Upper lobe of left lung (tissue), 6 donors: Measurements from ENCODE around the gene EML2. TPM values are rescaled to one million over a fixed set of nuclear protein-coding genes. Genes with fewer than 3 reads are reported as not detected.

Experiments
- ATAC-seq, 2 donors: fragments of 200-7000 bp; cut with Tn5 transposase; one replicate each; pipeline ENCODE4 v1.9.1; 2022; ENCODE audit warnings: mild to moderate bottlenecking in 2 of 2, moderate library complexity in 2 of 2; ENCODE audit not compliant: low FRiP score in 2 of 2
- DNase-seq, 2 donors: peaks; one replicate each; pipeline ENCODE4 v3.0.0-alpha.2; 2019 to 2020
- H3K27ac ChIP-seq, 4 donors: fragments of 200-600 bp; sonication (generic); one replicate each; pipeline ENCODE4 v1.5.1; 2016 to 2019
- H3K27me3 ChIP-seq, 4 donors: fragments of 200-600 bp; sonication (generic); one replicate each; pipeline ENCODE4 v1.5.1; 2017 to 2019
- H3K36me3 ChIP-seq, 4 donors: fragments of 200-600 bp; sonication (generic); one replicate each; pipeline ENCODE4 v1.5.1; 2016 to 2019
- H3K4me1 ChIP-seq, 4 donors: fragments of 200-600 bp; sonication (generic); one replicate each; pipeline ENCODE4 v1.5.1; 2018 to 2019
- H3K4me3 ChIP-seq, 4 donors: fragments of 200-600 bp; sonication (generic); one replicate each; pipeline ENCODE4 v1.5.1; 2017 to 2019; ENCODE audit warnings: mild to moderate bottlenecking in 2 of 4, moderate library complexity in 1 of 4
- H3K9me3 ChIP-seq, 4 donors: fragments of 200-600 bp; sonication (generic); one replicate each; pipeline ENCODE4 v1.5.1; 2018 to 2019
- CTCF ChIP-seq, 6 experiments: fragments of 450-650 bp in 4 of 6; fragments of 200-600 bp in 2 of 6; sonication (generic) in 2 of 6; IDR thresholded peaks; one replicate each; pipeline ENCODE4 v1.5.1; 2016 to 2019; ENCODE audit warnings: antibody characterized with exemption in 6 of 6
- EP300 ChIP-seq, 4 donors: sonication (generic); formaldehyde crosslinking; IDR thresholded peaks; one replicate each; pipeline ENCODE4 v1.5.1; 2017; ENCODE audit warnings: antibody characterized with exemption in 4 of 4, control low read depth in 2 of 4
- POLR2A ChIP-seq, 4 donors: fragments of 450-650 bp; IDR thresholded peaks; one replicate each; pipeline ENCODE4 v1.5.1; 2016 to 2017; ENCODE audit warnings: antibody characterized with exemption in 4 of 4, mild to moderate bottlenecking in 2 of 4
- POLR2AphosphoS5 ChIP-seq, 2 donors: sonication (generic); formaldehyde crosslinking; IDR thresholded peaks; one replicate each; pipeline ENCODE4 v1.5.1; 2017; ENCODE audit warnings: antibody characterized with exemption in 2 of 2
- WGBS, 2 donors: methylation state at CpG; one replicate each; pipeline ENCODE4 v1.1.5; 2017 to 2018; 5-methylcytosine and 5-hydroxymethylcytosine counted together
- total RNA-seq, 6 donors: library from RNA; depleted of rRNA in 4 of 6; stranded (reverse); fragments of >200 nt in 4 of 6; gene quantifications; one replicate each; pipeline versions ENCODE4 v1.1.0 to v1.2.1, GENCODE V29; 2016 to 2021
- donor health status: DM: no; HTN: no; CAD: no; lungs with moderate emphysema.
- donor health status: DM: no; HTN: yes; CAD: no; lungs with severe emphysema.

EML2 gene
- total RNA-seq, 6 donors from 2014 or later, result 34.1 to 70.2 (median 48.2) TPM

GRCh38 chr19:45670670-45671453, 31.7 kb upstream of the EML2 start:
- peak overlapping the region in 3 of 4 donors; percentile 22 to 41 (median 32) for H3K4me3 ChIP-seq
- peaks cover 22 to 41% (median 33%) of the 10 kb centered on the region in 4 donors for H3K4me1 ChIP-seq
- peak; percentile 80 to 94 for ATAC-seq
- H3K27ac ChIP-seq, result peak overlapping the region in 3 of 4 donors; percentile 31 to 74 (median 35)
- 7 to 12% methylated on average over 25 to 33 of the region's 42 CpGs for WGBS, 2 donors
- DNase-seq, result peak; percentile 93
- no peaks in the 10 kb centered on the region for H3K9me3 ChIP-seq
- TF ChIP-seq POLR2AphosphoS5 (IDR thresholded peaks at IDR 0.05) (no peak), CTCF (IDR thresholded peaks at IDR 0.05) (no peak), POLR2A (IDR thresholded peaks at IDR 0.05) (peak in 1 of 4 donors; percentile 36)
- H3K27me3 ChIP-seq, result peaks cover 0 to 31% (median 14%) of the 10 kb centered on the region in 4 donors
- H3K36me3 ChIP-seq, result no peaks in the 10 kb centered on the region

DNA sequence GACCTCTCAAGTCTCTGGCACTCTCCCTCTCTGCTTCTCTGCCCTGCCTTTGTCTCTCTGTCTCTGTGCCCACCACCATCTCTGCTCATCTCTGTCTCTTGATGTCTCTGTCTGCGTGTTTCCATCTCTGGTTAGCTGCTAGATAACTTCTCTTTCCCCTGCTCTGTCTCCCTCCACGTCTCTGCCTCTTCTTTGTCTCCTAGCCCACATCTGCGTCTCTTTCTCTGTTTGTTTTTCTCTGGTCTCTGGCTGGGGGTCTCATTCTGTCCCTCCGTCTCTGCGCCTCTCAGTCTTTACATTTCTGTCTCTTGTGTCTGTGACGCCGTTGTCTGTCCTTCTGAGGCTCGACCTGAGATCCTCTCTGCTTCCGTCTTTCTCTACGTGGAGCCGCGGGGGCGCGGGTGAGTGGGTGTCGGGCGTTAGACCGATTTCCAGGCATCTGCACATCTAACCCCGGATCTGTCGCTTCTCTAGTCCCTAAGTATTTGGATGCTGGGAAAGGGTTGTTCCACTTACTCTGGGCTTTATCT, 29.2 kb upstream of the EML2 start:
- TF ChIP-seq POLR2AphosphoS5 (IDR thresholded peaks at IDR 0.05) (no peak), CTCF (IDR thresholded peaks at IDR 0.05) (no peak), EP300 (IDR thresholded peaks at IDR 0.05) (no peak), POLR2A (IDR thresholded peaks at IDR 0.05) (no peak)

GRCh38 chr19:45667620-45668341, 28.6 kb upstream of the EML2 start, which contains the start of gene GIPR:
Gene GIPR, plus strand, starts transcription at chr19:45668221. Its CDS starts 1,300 bp downstream, at chr19:45669521.
- Histone ChIP-seq H3K27ac (peak within 1 kb of the TSS in 3 of 4 donors; percentile 33 to 53 (median 35)), H3K9me3 (no peaks in the 10 kb centered on the region), H3K4me1 (peaks cover 22 to 41% (median 33%) of the 10 kb centered on the region in 4 donors), H3K27me3 (peaks cover 0 to 31% (median 14%) of the 10 kb centered on the region in 4 donors), H3K36me3 (no peaks in the 10 kb centered on the region), H3K4me3 (peak within 1 kb of the TSS; percentile 24 to 49 (median 41))
- 16 to 38% methylated on average over 5 to 9 of the region's 15 CpGs for WGBS, 2 donors
- ATAC-seq (peak; percentile 29 to 49), DNase-seq (peak; percentile 70 to 90)
- TF ChIP-seq POLR2A (IDR thresholded peaks at IDR 0.05) (peak in 3 of 4 donors; percentile 13 to 39 (median 14)), EP300 (IDR thresholded peaks at IDR 0.05) (no peak), CTCF (IDR thresholded peaks at IDR 0.05) (no peak)

More for the DNA sequence above, 29.2 kb upstream of the EML2 start:
- Histone ChIP-seq H3K4me1 (peaks cover 22 to 41% (median 33%) of the 10 kb centered on the region in 4 donors), H3K36me3 (no peaks in the 10 kb centered on the region), H3K9me3 (no peaks in the 10 kb centered on the region), H3K27me3 (peaks cover 0 to 31% (median 14%) of the 10 kb centered on the region in 4 donors), H3K4me3 (peak overlapping the region; percentile 24 to 49 (median 41)), H3K27ac (peak overlapping the region in 3 of 4 donors; percentile 33 to 53 (median 35))
- DNase-seq (peak in 1 of 2 donors; percentile 78), ATAC-seq (peak in 1 of 2 donors; percentile 2)
- WGBS, 2 donors, result 1 to 2% methylated on average over 19 of the region's 19 CpGs

GRCh38 chr19:45664575-45664974, 25.4 kb upstream of the EML2 start:
- H3K4me3 ChIP-seq, result no peak overlapping the region
- peaks cover 0 to 21% (median 6%) of the 10 kb centered on the region in 4 donors for H3K27me3 ChIP-seq
- WGBS, 2 donors, result 80% methylated on average over 7 of the region's 7 CpGs

More at GRCh38 chr19:45664575-45664974, 25.4 kb upstream of the EML2 start:
- no peaks in the 10 kb centered on the region for H3K9me3 ChIP-seq
- no peaks in the 10 kb centered on the region for H3K36me3 ChIP-seq
- no peak overlapping the region for H3K27ac ChIP-seq
- DNase-seq (no peak), ATAC-seq (no peak)
- H3K4me1 ChIP-seq, result peaks cover 18 to 22% (median 19%) of the 10 kb centered on the region in 4 donors
- TF ChIP-seq POLR2AphosphoS5 (IDR thresholded peaks at IDR 0.05) (no peak), POLR2A (IDR thresholded peaks at IDR 0.05) (no peak), EP300 (IDR thresholded peaks at IDR 0.05) (no peak), CTCF (IDR thresholded peaks at IDR 0.05) (no peak)
